Left renal cortex interstitium (tissue), 4 donors: ENCODE measurements around the gene ZNF20. TPM values are rescaled to one million over a fixed set of nuclear protein-coding genes. Genes with fewer than 3 reads are reported as not detected.
"Not testable (repeated sequence)": the region's sequence is repeated elsewhere in the genome, so short reads cannot be mapped to it uniquely, and the experiment has no call there.

Experiments
- DNase-seq, 4 donors: peaks; one replicate each; pipeline ENCODE4 v3.0.0-alpha.2; 2013; ENCODE audit warnings: low read depth in 4 of 4, low spot score in 2 of 4, missing footprints in 1 of 4
- polyA plus RNA-seq, 4 donors: library from polyadenylated mRNA; unstranded; fragments of 120-200 nt; gene quantifications; one replicate each; pipeline ENCODE4 v1.2.1, GENCODE V29; 2013; ENCODE audit not compliant: insufficient read length in 4 of 4

The ZNF20 gene
- polyA plus RNA-seq, 4 donors = 3.3 to 9.9 (median 8.5) TPM

DNA sequence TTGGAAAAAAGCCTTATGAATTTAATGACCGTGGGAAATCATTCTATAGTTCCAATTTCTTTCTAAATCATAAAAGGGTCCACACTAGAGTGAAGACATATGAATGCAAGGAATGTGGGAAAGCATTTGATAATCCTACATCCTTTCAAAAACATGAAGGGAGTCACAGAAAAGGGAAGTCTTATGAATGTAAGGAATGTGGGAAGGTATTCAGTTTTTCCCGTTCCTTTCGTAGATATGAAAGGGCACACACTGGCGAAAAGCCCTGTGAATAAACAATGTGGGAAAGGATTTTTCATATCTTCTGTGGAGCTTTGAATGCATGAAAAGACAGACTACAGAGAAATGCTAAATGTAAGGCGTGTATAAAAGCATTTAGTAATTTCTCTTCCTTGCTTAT, 27.0 kb downstream of the ZNF20 start:
- DNase-seq = no peak

DNA sequence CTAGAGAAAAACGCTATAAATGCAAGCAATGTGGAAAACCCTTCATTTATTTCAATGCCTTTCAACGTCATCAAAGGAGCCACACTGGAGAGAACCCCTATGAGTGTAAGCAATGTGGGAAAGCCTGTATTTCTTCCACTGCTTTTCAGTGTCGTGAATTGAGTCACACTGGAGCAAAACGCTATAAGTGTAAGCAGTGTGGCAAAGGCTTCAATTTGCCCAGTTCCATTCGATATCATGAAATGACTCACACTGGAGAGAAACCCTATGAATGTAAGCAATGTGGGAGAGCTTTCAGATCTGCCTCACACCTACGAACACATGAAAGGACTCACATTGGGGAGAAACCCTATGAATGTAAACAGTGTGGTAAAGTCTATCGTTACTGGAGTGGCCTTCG, 27.4 kb downstream of the ZNF20 start:
- no peak for DNase-seq

DNA sequence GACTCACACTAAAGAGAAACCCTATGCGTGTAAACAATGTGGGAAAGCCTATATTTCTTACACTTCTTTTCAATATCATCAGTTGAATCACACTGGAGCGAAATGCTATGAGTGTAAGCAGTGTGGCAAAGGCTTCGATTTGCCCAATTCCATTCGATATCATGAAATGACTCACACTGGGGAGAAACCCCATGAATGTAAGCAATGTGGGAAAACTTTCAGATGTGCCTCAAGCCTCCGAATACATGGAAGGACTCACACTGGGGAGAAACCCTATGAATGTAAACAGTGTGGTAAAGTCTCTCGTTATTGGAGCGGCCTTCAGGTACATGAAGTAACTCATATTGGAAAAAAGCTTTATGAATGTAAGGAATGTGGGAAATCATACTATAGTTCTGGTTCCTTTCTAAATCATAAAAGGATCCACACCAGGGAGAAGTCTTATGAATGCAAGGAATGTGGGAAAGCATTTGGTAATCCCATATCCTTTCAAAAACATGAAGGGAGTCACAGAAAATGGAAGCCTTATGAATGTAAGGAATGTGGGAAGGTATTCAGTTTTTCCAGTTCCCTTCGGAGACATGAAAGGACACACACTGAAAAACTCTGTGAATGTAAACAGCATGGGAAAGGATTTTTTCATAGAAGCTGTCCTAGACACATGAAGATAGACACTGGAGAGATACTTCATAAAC, 28.1 kb downstream of the ZNF20 start:
- DNase-seq = no peak

DNA sequence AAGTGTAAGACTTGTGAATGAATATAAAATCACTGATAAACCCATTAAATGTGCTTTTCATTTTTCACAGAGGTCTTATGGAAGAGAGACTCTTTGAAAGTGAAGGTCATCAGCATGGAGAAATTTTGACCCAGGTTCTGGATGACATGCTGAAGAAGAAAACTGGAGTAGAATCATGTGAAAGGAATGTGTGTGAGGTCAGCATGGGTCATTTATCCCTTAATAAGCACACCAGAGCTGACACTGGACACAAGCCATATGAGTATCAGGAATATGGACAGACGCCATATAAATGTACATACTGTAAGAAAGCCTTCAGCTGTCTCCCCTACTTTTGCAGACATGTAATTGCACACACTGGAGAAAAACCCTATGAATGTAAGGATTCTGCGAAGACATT, 29.0 kb downstream of the ZNF20 start:
- no peak for DNase-seq

DNA sequence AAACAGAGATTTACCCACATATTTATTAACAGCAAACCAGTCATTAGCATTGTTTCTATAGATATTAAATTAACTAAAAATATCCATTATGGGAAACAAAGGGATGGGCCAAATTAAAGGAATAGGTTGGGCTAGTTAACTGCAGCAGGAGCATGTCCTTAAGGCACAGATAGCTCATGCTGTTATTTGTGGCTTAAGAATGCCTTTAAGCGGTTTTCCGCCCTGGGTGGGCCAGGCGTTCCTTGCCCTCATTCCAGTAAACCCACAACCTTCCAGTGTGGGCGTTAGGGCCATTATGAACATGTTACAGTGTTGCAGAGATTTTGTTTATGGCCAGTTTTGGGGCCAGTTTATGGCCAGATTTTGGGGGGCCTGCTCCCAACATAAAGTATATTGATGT, 36.2 kb downstream of the ZNF20 start:
- not testable (repeated sequence) for DNase-seq

DNA sequence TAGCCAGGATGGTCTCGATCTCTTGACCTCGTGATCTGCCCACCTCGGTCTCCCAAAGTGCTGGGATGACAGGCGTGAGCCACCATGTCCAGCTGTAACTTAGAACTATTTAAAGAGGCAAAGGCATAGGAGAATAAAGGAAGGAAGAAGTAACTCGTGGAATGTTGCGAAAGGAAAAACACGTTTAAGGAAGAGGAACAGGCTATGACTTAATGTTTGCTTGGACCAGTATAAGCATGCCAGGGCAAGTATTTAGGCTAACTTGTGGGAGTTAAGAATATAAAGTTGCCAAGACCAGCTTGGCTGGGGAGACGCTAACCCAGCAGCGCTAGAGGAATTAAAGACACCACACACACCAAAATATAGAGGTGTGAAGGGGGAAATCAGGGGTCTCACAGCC, 42.1 kb downstream of the ZNF20 start:
- no peak for DNase-seq

DNA sequence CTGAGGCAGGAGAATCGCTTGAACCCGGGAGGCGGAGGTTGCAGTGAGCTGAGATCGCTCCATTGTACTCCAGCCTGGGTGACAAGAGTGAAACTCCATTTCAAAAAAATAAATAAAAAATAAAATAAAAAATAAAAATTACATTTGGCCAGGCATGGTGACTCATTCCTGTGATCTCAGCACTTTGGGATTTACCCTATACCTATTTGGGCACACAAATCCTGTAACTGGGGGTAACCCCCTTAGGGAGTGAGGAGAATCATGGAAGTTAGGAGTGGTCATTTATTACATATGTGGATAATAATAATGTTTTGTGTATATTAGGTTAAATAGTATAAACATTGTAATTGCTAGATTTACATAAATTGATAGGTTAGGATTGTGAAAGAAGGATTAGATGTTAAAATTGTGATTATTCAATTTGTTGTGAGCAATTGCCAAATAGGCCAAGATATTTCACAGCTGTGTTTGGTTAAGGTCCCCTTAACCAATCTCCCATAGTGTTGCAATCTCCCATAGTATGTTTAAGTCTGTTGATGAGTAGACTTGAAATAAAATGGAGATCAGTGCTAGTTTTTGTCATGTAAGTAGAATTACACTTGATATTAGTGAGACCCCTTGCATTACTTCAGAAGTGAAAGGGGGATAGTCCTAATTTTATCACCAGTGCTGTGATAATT, 44.9 kb downstream of the ZNF20 start:
- DNase-seq = no peak

DNA sequence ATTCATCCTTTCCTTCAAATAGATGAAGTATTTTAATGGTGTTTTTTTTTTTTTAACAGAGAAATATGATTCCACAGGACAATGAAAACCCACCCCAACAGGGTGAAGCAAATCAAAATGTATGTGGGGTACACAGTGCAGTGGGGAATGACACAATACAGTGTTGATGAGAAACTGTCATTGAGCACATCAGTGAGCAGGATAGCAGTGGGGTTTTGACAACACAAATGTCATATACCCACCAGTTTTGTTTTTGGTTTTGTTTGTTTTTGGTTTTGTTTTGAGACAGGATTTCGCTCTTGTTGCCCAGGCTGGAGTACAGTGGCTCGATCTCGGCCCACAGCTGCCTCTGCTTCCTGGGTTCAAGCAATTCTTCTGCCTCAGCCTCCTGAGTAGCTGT, 46.4 kb downstream of the ZNF20 start:
- DNase-seq = no peak

DNA sequence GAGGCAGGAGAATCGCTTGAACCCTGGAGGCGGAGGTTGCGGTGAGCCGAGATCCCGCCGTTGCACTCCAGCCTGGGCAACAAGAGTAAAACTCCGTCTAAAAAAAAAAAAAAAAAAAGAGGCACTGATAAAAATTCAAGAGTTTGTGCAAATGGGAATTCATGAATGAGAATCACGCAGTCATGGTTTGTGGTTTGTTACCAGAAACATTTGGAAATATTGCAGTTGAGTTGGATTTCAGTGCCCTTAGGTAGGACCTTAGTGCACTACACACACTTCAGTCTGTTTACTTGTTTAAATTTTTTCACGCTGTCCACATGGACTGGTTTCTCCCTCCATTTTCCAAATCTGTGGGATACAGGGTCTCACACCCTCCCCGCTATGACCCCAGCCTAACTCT, 47.2 kb downstream of the ZNF20 start:
- DNase-seq = no peak

DNA sequence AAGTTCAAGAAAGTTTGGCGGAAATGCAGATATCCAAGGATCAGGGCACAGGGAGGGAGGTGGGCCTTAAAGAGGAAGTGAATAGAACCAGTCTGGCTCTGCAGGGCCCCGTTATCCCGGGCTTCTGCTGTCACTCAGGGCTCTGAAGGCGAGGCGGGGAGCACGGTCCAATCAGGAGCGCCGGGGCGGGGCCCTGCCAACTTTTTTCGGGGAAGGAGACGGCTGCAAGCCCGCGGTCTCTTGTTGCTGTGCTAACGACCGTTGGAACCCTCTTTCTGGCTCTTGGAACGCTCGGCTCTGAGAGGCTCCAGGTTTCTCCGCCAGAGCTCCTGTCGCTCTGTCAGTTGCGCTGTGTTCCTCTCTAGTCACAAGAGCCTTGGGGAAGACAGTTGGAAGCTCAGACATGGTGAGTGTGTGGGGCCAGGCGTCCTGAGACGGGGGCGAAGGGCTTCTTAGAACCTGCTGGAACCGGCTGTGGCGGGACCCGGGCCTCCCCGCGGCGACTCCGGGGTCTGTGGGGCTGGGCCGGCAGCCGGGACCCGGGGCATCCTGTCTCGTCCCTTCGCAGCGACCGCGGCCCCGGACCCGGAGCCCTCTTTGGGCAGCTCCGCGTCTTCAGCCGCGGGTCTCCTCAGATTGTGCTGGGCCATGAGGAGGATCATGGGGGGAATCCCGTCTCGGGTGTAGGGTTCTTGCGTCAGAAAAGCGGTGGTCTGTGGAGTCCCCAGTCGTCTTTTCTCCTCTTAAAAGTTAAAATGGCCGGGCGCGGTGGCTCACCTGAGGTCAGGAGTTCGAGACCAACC, 47.9 kb downstream of the ZNF20 start:
- peak; percentile 76 to 85 (median 84) for DNase-seq

DNA sequence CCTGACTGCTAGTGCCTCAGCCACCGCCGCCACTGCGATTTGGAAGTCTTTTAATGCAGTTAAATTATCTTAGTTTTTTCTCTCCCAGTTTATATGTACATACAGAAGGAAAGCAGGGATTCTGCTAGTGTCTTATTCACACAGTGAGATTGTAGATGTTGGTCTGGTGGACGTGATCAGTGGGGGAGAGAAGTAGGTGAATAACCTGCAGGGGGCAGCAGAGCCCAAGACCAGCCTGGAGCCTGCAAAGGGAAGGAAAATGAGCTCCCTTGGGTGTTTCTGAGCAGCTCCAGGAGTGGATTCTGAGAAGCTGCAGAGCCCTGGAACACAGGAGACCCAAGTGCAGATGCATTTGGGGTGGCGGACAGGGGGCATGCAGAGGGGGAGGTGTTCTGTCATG, 49.3 kb downstream of the ZNF20 start:
- peak in 1 of 4 donors; percentile 49 for DNase-seq

DNA sequence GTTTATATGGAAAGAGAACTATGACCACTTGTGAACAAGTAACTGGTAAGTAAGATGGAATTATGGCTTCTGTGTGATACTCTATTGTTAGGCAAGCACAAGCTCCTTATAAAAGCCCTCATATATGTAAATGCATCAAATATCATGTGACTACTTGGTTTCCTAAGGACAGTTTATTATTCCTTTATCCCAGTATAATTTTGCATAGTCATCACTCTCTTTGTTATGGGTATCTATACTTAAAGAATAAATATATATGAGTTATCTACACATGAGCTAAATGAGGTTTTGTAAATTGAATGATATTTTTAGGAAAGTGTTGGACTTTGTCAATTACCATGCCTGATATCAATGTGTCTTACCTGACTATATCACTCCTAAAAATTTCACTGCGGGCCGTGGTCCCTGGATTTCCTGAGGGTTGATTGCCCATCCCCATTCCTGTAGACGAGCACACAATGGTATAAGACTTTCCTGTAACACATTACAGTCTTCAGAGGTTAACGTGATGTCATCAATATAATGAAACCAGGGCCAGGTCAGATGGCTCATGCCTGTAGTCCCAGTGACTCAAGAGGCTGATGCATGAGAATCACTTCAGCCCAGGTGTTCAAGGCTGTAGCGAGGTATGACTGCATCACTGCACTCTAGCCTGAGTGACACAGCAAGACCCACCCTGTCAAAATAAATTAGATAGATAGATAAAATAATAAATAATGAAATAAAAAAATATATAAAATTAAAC, 54.9 kb downstream of the ZNF20 start:
- no peak for DNase-seq

DNA sequence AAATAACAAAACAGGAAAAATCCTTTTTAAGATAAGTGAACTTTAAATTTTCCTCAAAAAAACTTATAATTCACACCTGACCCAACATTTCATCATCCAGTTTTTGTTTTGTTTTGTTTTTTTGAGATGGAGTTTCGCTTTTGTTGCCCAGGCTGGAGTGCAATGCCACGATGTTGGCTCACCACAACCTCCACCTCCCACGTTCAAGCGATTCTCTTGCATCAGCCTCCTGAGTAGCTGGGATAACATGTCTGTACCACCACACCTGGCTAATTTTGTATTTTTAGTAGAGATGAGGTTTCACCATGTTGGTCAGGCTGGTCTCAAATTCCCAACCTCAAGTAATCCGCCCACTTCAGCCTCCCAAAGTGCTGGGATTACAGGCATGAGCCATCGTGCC, 56.8 kb downstream of the ZNF20 start:
- not testable (repeated sequence) for DNase-seq

Other genes starting within 250 kb of the ZNF20 start
- gene ZNF700, start 215.2 kb downstream of the ZNF20 start, polyA plus RNA-seq = 10 to 100 TPM; 12.5 to 29.1 (median 17.5) TPM
- gene ZNF763, start 175.3 kb downstream of the ZNF20 start, polyA plus RNA-seq = 10 to 100 TPM in 1 of 4 donors, 1 to 10 TPM in 3; 7.4 to 12.5 (median 8.3) TPM
- 10 to 100 TPM; 13.8 to 25.6 (median 16.6) TPM for gene ZNF433, start 104.7 kb downstream of the ZNF20 start, polyA plus RNA-seq
- gene ZNF878, start 87.4 kb downstream of the ZNF20 start, polyA plus RNA-seq = 1 to 10 TPM; 1.3 to 2.4 (median 2.0) TPM
- 10 to 100 TPM; 23.3 to 35.3 (median 30.1) TPM for gene ZNF844, start 75.6 kb downstream of the ZNF20 start, polyA plus RNA-seq
- gene ZNF625, start 16.4 kb upstream of the ZNF20 start, polyA plus RNA-seq = 10 to 100 TPM; 10.4 to 27.3 (median 16.0) TPM
- 10 to 100 TPM; 15.8 to 18.8 (median 18.0) TPM for gene ZNF136, start 22.7 kb upstream of the ZNF20 start, polyA plus RNA-seq
- 10 to 100 TPM; 47.3 to 60.3 (median 50.6) TPM for gene ZNF44, start 154.5 kb upstream of the ZNF20 start, polyA plus RNA-seq
- gene ZNF563, start 193.3 kb upstream of the ZNF20 start, polyA plus RNA-seq = 1 to 10 TPM; 3.6 to 5.7 (median 4.4) TPM
- gene ZNF442, start 225.3 kb upstream of the ZNF20 start, polyA plus RNA-seq = 1 to 10 TPM; 5.1 to 8.6 (median 6.9) TPM